Neuronal stem cell (in vitro differentiated cells): Measurements from ENCODE around the gene ZNHIT1.

Experiments
- DNase-seq: peaks from one replicate; pipeline ENCODE4 v3.0.0-alpha.2; 2013; ENCODE audit warnings: low spot score
- H2AFZ ChIP-seq: one replicate; pipeline ENCODE4 v1.6.1; 2013; ENCODE audit warnings: mild to moderate bottlenecking, low read length, inconsistent platforms
- H2AK5ac ChIP-seq: 2 replicates; pipeline ENCODE4 v1.6.1; 2013; ENCODE audit warnings: low read depth, mild to moderate bottlenecking, inconsistent platforms, low read length, moderate library complexity, mixed read lengths
- H2BK120ac ChIP-seq: 2 replicates; pipeline ENCODE4 v1.6.1; 2013; ENCODE audit warnings: low read depth, mild to moderate bottlenecking, inconsistent platforms, low read length, moderate library complexity, mixed read lengths
- H2BK12ac ChIP-seq: one replicate; pipeline ENCODE4 v1.6.1; 2013; ENCODE audit warnings: low read length, inconsistent platforms
- H2BK15ac ChIP-seq: 2 replicates; pipeline ENCODE4 v1.6.1; 2013; ENCODE audit warnings: mild to moderate bottlenecking, low read length, inconsistent platforms, mixed read lengths
- H2BK5ac ChIP-seq: one replicate; pipeline ENCODE4 v1.6.1; 2013; ENCODE audit warnings: inconsistent platforms, mild to moderate bottlenecking, low read length, moderate library complexity
- H3K14ac ChIP-seq: one replicate; pipeline ENCODE4 v1.6.1; 2013; ENCODE audit warnings: low read length, inconsistent platforms
- H3K18ac ChIP-seq: 2 replicates; pipeline ENCODE4 v1.6.1; 2013; ENCODE audit warnings: low read length, inconsistent platforms
- H3K23ac ChIP-seq: 2 replicates; pipeline ENCODE4 v1.6.1; 2013; ENCODE audit warnings: low read depth, mild to moderate bottlenecking, mixed read lengths, low read length, inconsistent platforms; ENCODE audit not compliant: poor library complexity
- H3K27ac ChIP-seq: replicated peaks from 3 replicates; pipeline ENCODE4 v1.5.1; 2013; ENCODE audit warnings: low read length, inconsistent platforms
- H3K27me3 ChIP-seq, 3 experiments: 2 replicates each; pipeline ENCODE4 v1.6.1; 2013; ENCODE audit warnings: low read length in 3 of 3, mild to moderate bottlenecking in 2 of 3, inconsistent platforms in 1 of 3, low read depth in 1 of 3, mixed read lengths in 1 of 3, moderate library complexity in 1 of 3; ENCODE audit not compliant: control insufficient read depth in 3 of 3, insufficient read depth in 3 of 3
- H3K36me3 ChIP-seq, 2 donors: replicated peaks in 1 of 2; 2 replicates each; pipeline ENCODE4 v1.6.1; 2013; ENCODE audit warnings: low read length in 2 of 2; ENCODE audit not compliant: control insufficient read depth in 2 of 2, insufficient read depth in 2 of 2
- H3K4ac ChIP-seq: 2 replicates; pipeline ENCODE4 v1.6.1; 2013; ENCODE audit warnings: inconsistent platforms, mild to moderate bottlenecking, low read length, moderate library complexity
- H3K4me1 ChIP-seq, 2 donors: 1 replicate in 1 of 2; 2 replicates in 1 of 2; pipeline ENCODE4 v1.6.1; 2013; ENCODE audit warnings: low read length in 2 of 2, low read depth in 1 of 2; ENCODE audit not compliant: control insufficient read depth in 2 of 2, insufficient read depth in 1 of 2
- H3K4me2 ChIP-seq: one replicate; pipeline ENCODE4 v1.6.1; 2013; ENCODE audit warnings: mild to moderate bottlenecking, low read length, inconsistent platforms; ENCODE audit not compliant: insufficient read depth, poor library complexity, severe bottlenecking
- H3K4me3 ChIP-seq, 2 donors: 2 replicates each; pipeline ENCODE4 v1.5.1; 2013; ENCODE audit warnings: low read length in 2 of 2, mild to moderate bottlenecking in 2 of 2, inconsistent platforms in 1 of 2, moderate library complexity in 1 of 2
- H3K79me1 ChIP-seq: one replicate; pipeline ENCODE4 v1.6.1; 2013; ENCODE audit warnings: low read depth, mild to moderate bottlenecking, inconsistent platforms, low read length, moderate library complexity
- H3K9ac ChIP-seq: one replicate; pipeline ENCODE4 v1.6.1; 2013; ENCODE audit warnings: mild to moderate bottlenecking, low read depth, low read length, inconsistent platforms; ENCODE audit not compliant: poor library complexity
- H3K9me3 ChIP-seq, 2 donors: replicated peaks in 1 of 2; 2 replicates each; pipeline versions ENCODE3 to v1.6.1; 2013; ENCODE audit warnings: low read length in 2 of 2, mild to moderate bottlenecking in 2 of 2, inconsistent platforms in 1 of 2, low read depth in 1 of 2, mixed read lengths in 1 of 2, moderate library complexity in 1 of 2; ENCODE audit not compliant: control insufficient read depth in 2 of 2, insufficient read depth in 1 of 2
- H4K8ac ChIP-seq: one replicate; pipeline ENCODE4 v1.6.1; 2013; ENCODE audit warnings: low read depth, mild to moderate bottlenecking, inconsistent platforms, low read length, moderate library complexity
- H4K91ac ChIP-seq: one replicate; pipeline ENCODE4 v1.6.1; 2013; ENCODE audit warnings: low read length, low read depth, mild to moderate bottlenecking, inconsistent platforms; ENCODE audit not compliant: poor library complexity
- WGBS, 2 donors: extraction: QIAGEN DNeasy Blood & Tissue Kit; methylation state at CpG; one replicate each; pipeline ENCODE4 v1.1.7; 2013; ENCODE audit warnings: missing lambda C conversion rate in 2 of 2, mixed read lengths in 1 of 2; ENCODE audit not compliant: insufficient read length in 2 of 2, insufficient replicate concordance in 1 of 2; ENCODE audit errors: extremely low coverage in 2 of 2; 5-methylcytosine and 5-hydroxymethylcytosine counted together

ZNHIT1 gene

DNA sequence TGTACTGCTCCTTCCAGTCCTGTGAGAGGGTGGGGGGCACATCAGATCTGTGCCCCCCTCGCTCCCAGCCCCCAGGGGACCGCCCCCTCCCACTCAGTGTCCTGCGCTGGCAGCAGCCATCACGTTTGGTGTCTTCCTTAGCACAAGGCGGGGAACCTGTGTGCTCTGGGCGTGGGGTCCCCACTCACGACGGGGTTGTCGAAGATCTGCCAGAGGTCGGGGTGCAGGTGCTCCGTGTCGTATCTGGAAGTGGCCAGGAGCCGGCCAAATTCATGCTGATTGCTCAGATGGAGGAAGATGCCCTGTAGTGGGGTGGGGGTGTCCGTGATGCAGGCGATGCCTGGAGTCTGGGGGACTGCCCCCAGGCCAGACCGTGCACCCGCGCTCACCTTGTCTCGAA is 7.8 kb upstream of the ZNHIT1 start:
- Histone ChIP-seq H3K36me3 (peaks cover 23 to 50% of the 10 kb centered on the region in 2 donors), H3K18ac (no peak overlapping the region), H3K27ac (no peak overlapping the region), H3K4me2 (no peak overlapping the region), H2BK15ac (no peak overlapping the region), H2BK120ac (no peak overlapping the region), H4K91ac (no peak overlapping the region), H3K9ac (no peak overlapping the region), H3K9me3 (no peaks in the 10 kb centered on the region), H3K4ac (no peak overlapping the region), H2BK12ac (no peak overlapping the region), H2AFZ (no peak overlapping the region), H3K4me1 (no peaks in the 10 kb centered on the region), H3K27me3 (no peaks in the 10 kb centered on the region), H3K4me3 (peak overlapping the region in 1 of 2 donors; percentile 34), H3K14ac (no peak overlapping the region), H2BK5ac (no peak overlapping the region), H2AK5ac (no peak overlapping the region), H3K79me1 (no peaks in the 10 kb centered on the region), H3K23ac (no peak overlapping the region), H4K8ac (no peak overlapping the region)
- no peak for DNase-seq
- whole genome bisulfite sequencing, 2 donors, result no CpG with 5 or more reads among the region's 19 CpGs

DNA sequence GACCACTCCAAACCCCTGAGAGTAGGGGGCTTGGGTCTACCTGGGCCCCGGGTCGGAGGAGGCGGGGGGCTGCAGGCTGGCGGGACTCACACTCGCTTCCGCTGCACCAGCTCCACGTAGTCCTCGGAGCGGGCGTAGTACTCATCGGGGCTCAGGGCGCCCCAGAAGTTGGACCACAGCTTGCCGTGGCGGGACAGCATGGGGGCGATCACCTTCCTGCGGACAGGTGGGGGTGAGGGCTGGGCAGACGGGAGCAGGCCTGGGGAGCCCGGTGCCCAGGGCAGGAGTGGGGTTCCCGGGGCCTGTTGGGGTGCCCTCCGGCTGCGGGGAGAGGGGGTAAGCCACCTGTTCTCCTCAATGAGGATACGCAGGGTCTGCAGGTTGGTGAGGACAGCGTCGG is 6.5 kb upstream of the ZNHIT1 start:
- no peak overlapping the region for H2AFZ ChIP-seq
- H2BK12ac ChIP-seq, result no peak overlapping the region
- H3K23ac ChIP-seq, result peak overlapping the region; percentile 73
- no peak overlapping the region for H2BK15ac ChIP-seq
- no peak overlapping the region for H3K4me2 ChIP-seq
- no peak overlapping the region for H4K8ac ChIP-seq
- no peak overlapping the region for H3K18ac ChIP-seq
- peak overlapping the region; percentile 53 for H2BK5ac ChIP-seq
- H3K4ac ChIP-seq, result no peak overlapping the region
- no peaks in the 10 kb centered on the region for H3K9me3 ChIP-seq
- no peak overlapping the region for H3K4me3 ChIP-seq
- peak overlapping the region; percentile 12 for H3K9ac ChIP-seq
- H3K4me1 ChIP-seq, result peaks cover 2% of the 10 kb centered on the region in 2 donors
- no CpG with 5 or more reads among the region's 24 CpGs for WGBS, 2 donors
- H2AK5ac ChIP-seq, result no peak overlapping the region
- H3K36me3 ChIP-seq, result peaks cover 23 to 57% of the 10 kb centered on the region in 2 donors
- no peak for DNase-seq
- no peak overlapping the region for H3K27ac ChIP-seq
- no peak overlapping the region for H2BK120ac ChIP-seq
- no peak overlapping the region for H3K14ac ChIP-seq
- peaks cover 8% of the 10 kb centered on the region for H3K79me1 ChIP-seq
- no peak overlapping the region for H4K91ac ChIP-seq
- H3K27me3 ChIP-seq, result no peaks in the 10 kb centered on the region

DNA sequence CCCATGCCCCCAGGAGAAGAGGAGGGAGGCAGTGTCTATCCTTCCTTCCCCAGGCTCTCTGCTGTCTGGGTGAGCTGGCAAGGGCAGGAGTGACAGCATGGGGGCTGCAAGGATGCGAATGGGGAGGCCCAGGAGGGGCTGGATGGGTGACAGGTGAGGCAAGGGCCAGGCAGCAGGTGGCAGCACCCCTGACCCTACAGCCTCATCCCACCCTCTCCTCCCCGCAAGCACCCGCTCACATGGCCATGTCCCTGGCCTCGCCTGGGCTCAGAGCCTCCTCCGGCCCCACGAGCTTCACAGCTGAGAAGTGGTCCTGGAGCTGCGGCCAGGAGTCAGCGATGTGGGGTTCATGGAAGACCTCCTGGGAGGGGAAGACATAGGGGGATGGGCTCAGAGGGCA is 6.0 kb upstream of the ZNHIT1 start:
- no peak overlapping the region for H2BK15ac ChIP-seq
- no peak overlapping the region for H3K4ac ChIP-seq
- H3K23ac ChIP-seq, result peak overlapping the region; percentile 73
- H2BK120ac ChIP-seq, result no peak overlapping the region
- H2BK12ac ChIP-seq, result no peak overlapping the region
- H3K27me3 ChIP-seq, result no peaks in the 10 kb centered on the region
- H2AFZ ChIP-seq, result no peak overlapping the region
- DNase-seq, result no peak
- no peak overlapping the region for H3K4me2 ChIP-seq
- no peak overlapping the region for H4K8ac ChIP-seq
- peaks cover 9% of the 10 kb centered on the region for H3K79me1 ChIP-seq
- H3K9ac ChIP-seq, result peak overlapping the region; percentile 12
- H3K36me3 ChIP-seq, result peaks cover 23 to 57% of the 10 kb centered on the region in 2 donors
- WGBS, 2 donors, result no CpG with 5 or more reads among the region's 8 CpGs
- H3K27ac ChIP-seq, result no peak overlapping the region
- no peak overlapping the region for H4K91ac ChIP-seq
- H3K4me3 ChIP-seq, result no peak overlapping the region
- H3K14ac ChIP-seq, result no peak overlapping the region
- peaks cover 6% of the 10 kb centered on the region in 2 donors for H3K4me1 ChIP-seq
- no peaks in the 10 kb centered on the region for H3K9me3 ChIP-seq
- no peak overlapping the region for H2AK5ac ChIP-seq
- no peak overlapping the region for H3K18ac ChIP-seq
- H2BK5ac ChIP-seq, result peak overlapping the region; percentile 53

DNA sequence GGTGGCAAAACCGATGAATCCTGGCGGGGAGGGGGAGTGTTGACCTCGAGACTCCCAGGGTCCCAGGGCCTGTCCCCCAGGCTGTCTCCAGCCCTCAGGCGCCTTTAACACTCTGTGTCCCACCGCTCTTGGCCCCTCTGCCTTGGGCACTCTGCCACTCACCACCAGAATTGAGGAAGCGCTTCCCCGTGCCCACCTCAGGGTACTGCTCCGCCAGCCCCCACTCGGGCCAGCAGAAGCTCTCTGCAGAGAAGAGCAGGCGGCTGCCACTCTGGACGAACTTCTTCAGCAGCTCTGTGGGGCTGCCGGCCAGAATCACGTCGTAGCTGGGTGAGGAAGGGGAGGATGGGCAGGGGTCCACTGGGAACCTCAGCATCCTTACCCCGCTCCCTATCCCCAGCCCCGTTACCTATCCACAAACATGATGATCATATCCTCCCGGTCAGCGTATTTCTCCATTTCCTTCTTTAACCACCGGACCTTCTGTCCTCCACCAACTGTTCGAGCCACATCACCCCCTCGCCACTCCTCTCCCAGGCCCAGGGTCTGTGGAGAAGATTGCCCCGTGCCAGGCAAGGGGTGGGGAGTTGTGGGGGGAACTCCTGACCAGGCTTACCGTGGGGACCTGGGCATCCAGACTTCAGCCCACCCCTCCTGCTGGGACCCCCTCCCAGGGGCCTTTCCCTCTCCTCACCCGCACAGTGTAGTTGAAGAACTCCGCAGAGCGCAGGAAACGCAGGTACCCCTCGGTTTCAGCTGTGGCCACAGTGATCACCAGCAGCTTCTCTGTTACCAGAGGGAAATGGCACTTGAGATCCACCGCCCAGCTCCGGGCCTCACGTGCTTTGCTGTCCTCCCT is 1.7 kb upstream of the ZNHIT1 start:
- Histone ChIP-seq H3K4ac (peak overlapping the region; percentile 45), H3K9me3 (no peaks in the 10 kb centered on the region), H2AFZ (peak overlapping the region; percentile 93), H3K9ac (peak overlapping the region; percentile 82), H3K36me3 (peaks cover 10 to 32% of the 10 kb centered on the region in 2 donors), H3K27ac (no peak overlapping the region), H3K4me3 (peak overlapping the region; percentile 76 to 86), H3K14ac (peak overlapping the region; percentile 63), H2BK12ac (no peak overlapping the region), H3K79me1 (peaks cover 11% of the 10 kb centered on the region), H2BK15ac (peak overlapping the region; percentile 9), H4K91ac (peak overlapping the region; percentile 77), H3K18ac (peak overlapping the region; percentile 89), H3K4me2 (peak overlapping the region; percentile 91), H2BK5ac (peak overlapping the region; percentile 96), H3K27me3 (no peaks in the 10 kb centered on the region), H4K8ac (no peak overlapping the region), H2AK5ac (peak overlapping the region; percentile 10), H3K23ac (peak overlapping the region; percentile 3), H2BK120ac (no peak overlapping the region), H3K4me1 (peaks cover 6 to 11% of the 10 kb centered on the region in 2 donors)
- WGBS, 2 donors, result no CpG with 5 or more reads among the region's 31 CpGs
- no peak for DNase-seq
